Measurements from ENCODE around the gene LDHB.

LDHB gene

DNA sequence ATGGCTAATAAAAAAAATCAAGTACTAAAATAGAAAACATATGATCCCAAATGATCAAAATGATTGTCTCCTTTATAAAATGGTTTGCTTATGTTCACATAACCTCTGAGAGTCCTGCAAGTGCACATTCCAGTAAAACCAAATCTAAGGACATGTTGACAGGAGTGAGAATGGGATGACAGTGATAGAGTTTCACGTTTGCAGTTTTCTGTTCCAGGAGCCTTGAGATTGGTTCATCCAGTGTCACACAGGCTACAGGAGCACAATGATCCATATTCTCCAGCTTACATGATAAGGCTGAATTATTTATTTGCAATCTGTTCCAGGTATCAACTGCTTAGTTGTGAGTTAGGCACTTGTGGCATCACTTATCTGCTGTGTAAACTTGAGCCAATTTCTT is 51.5 kb downstream of the LDHB start:
- H3K9me3 ChIP-seq (ENCODE audit: control insufficient read depth, insufficient read depth, low read depth, low read length) = no peaks in the 10 kb centered on the region
- H3K4me3 ChIP-seq (ENCODE audit: low read depth, low read length) = no peak overlapping the region
- no peak for TF ChIP-seq ZNF747 (tag by site-specific recombination; IDR thresholded peaks at IDR 0.05)
- no peak for TF ChIP-seq ZNF394 (tag by site-specific recombination; IDR thresholded peaks at IDR 0.05; ENCODE audit: borderline replicate concordance)
- no peak for TF ChIP-seq ZNF596 (tag by site-specific recombination; IDR thresholded peaks at IDR 0.05)
- no peak for TF ChIP-seq ZNF140 (tag by site-specific recombination; IDR thresholded peaks at IDR 0.05)
- TF ChIP-seq ZBTB48 (tag by site-specific recombination; IDR thresholded peaks at IDR 0.05) = no peak
- no peak for TF ChIP-seq BCL6B (tag by site-specific recombination; IDR thresholded peaks at IDR 0.05)
- TF ChIP-seq CTCF (tag by site-specific recombination; IDR thresholded peaks at IDR 0.05) = no peak
- no peak for TF ChIP-seq ZNF202 (tag by site-specific recombination; IDR thresholded peaks at IDR 0.05; ENCODE audit: borderline replicate concordance)
- TF ChIP-seq RBAK (tag by site-specific recombination; IDR thresholded peaks at IDR 0.05) = no peak
- no peak for TF ChIP-seq GFI1B (tag by site-specific recombination; IDR thresholded peaks at IDR 0.05)
- TF ChIP-seq ZNF792 (tag by site-specific recombination; IDR thresholded peaks at IDR 0.05) = no peak
- TF ChIP-seq ZNF302 (tag by site-specific recombination; IDR thresholded peaks at IDR 0.05; ENCODE audit: low read depth) = no peak
- TF ChIP-seq KLF7 (tag by site-specific recombination; IDR thresholded peaks at IDR 0.05; ENCODE audit: borderline replicate concordance) = no peak
- H3K36me3 ChIP-seq (ENCODE audit: control insufficient read depth in 2 of 2, insufficient read depth in 1 of 2, low read length in 2 of 2) = no peaks in the 10 kb centered on the region
- CTCF ChIA-PET = interaction anchor here (0.6 kb wide), 1 partner anchor 7 kb away, joined by 6 read pairs; no protein-coding TSS in a partner anchor
- POLR2A ChIA-PET = no interaction called here
- H3K27ac ChIP-seq (ENCODE audit: extremely low read depth, low read depth, low read length) = no peak overlapping the region
- H3K4me1 ChIP-seq (ENCODE audit: control insufficient read depth, insufficient read depth, low read length) = no peaks in the 10 kb centered on the region

GRCh38 chr12:21604245-21605101 is 53.2 kb downstream of the LDHB start, which contains the start of gene GYS2:
Gene GYS2 (minus strand): TSS chr12:21604847. CDS start chr12:21604592, 255 bp downstream.
- CTCF ChIA-PET = interaction anchor here (0.8 kb wide), 1 partner anchor 44 kb away, joined by 3 read pairs; no protein-coding TSS in a partner anchor
- H3K9me3 ChIP-seq (ENCODE audit: control insufficient read depth, insufficient read depth, low read depth, low read length) = no peaks in the 10 kb centered on the region
- POLR2A ChIA-PET = no interaction called here
- no peak for TF ChIP-seq PRDM1 (tag by site-specific recombination; IDR thresholded peaks at IDR 0.05)
- TF ChIP-seq ZNF530 (tag by site-specific recombination; IDR thresholded peaks at IDR 0.05; ENCODE audit: low read depth) = no peak
- TF ChIP-seq ZNF555 (tag by site-specific recombination; conservative IDR thresholded peaks at IDR 0.05) = no peak
- no peak within 1 kb of the TSS for H3K4me3 ChIP-seq (ENCODE audit: low read depth, low read length)
- no peaks in the 10 kb centered on the region for H3K36me3 ChIP-seq (ENCODE audit: control insufficient read depth in 2 of 2, insufficient read depth in 1 of 2, low read length in 2 of 2)
- no peaks in the 10 kb centered on the region for H3K4me1 ChIP-seq (ENCODE audit: control insufficient read depth, insufficient read depth, low read length)
- H3K27ac ChIP-seq (ENCODE audit: extremely low read depth, low read depth, low read length) = no peak within 1 kb of the TSS

DNA sequence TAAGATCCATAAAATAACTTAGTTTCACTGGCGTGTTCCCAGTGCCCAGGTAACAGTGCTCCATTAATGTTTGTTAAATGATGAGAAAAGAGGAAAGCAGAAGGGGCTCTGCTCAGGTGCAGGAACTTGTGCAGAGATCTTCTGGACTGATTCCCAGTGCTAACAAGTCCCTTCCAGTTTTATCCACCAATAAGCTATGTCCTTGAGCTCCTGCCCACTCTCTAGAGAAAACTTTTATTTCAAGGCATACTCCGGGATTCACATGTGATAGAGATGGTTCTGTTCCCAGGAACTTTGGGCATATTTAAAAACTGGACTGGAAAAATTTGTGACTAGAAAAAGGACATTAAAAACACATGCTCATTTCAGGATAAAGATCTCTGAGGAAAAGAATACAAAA is 54.9 kb downstream of the LDHB start:
- POLR2A ChIA-PET = no interaction called here
- CTCF ChIA-PET = no interaction called here
- H3K36me3 ChIP-seq (ENCODE audit: control insufficient read depth in 2 of 2, insufficient read depth in 1 of 2, low read length in 2 of 2) = no peaks in the 10 kb centered on the region
- TF ChIP-seq ZNF302 (tag by site-specific recombination; IDR thresholded peaks at IDR 0.05; ENCODE audit: low read depth) (no peak), ZNF416 (tag by site-specific recombination; IDR thresholded peaks at IDR 0.05) (no peak), PRDM1 (tag by site-specific recombination; IDR thresholded peaks at IDR 0.05) (no peak), ZNF248 (tag by site-specific recombination; IDR thresholded peaks at IDR 0.05) (no peak), ZNF621 (tag by site-specific recombination; IDR thresholded peaks at IDR 0.05) (no peak)
- H3K4me1 ChIP-seq (ENCODE audit: control insufficient read depth, insufficient read depth, low read length) = no peaks in the 10 kb centered on the region
- H3K27ac ChIP-seq (ENCODE audit: extremely low read depth, low read depth, low read length) = no peak overlapping the region
- no peak overlapping the region for H3K4me3 ChIP-seq (ENCODE audit: low read depth, low read length)
- no peaks in the 10 kb centered on the region for H3K9me3 ChIP-seq (ENCODE audit: control insufficient read depth, insufficient read depth, low read depth, low read length)
